ENCODE measurements around the gene RPUSD3. TPM values are rescaled to one million over a fixed set of nuclear protein-coding genes. Genes with fewer than 3 reads are reported as not detected.
A peak's percentile ranks its signal among the peaks of the same experiment; 100 is the strongest.

The RPUSD3 gene
- total and polyA plus RNA-seq, 9 of the 15 experiments (the other 6 are each of a cell fraction or from before 2014, with no cell fraction given), result 13.8 to 99.0 (median 59.3) TPM

DNA sequence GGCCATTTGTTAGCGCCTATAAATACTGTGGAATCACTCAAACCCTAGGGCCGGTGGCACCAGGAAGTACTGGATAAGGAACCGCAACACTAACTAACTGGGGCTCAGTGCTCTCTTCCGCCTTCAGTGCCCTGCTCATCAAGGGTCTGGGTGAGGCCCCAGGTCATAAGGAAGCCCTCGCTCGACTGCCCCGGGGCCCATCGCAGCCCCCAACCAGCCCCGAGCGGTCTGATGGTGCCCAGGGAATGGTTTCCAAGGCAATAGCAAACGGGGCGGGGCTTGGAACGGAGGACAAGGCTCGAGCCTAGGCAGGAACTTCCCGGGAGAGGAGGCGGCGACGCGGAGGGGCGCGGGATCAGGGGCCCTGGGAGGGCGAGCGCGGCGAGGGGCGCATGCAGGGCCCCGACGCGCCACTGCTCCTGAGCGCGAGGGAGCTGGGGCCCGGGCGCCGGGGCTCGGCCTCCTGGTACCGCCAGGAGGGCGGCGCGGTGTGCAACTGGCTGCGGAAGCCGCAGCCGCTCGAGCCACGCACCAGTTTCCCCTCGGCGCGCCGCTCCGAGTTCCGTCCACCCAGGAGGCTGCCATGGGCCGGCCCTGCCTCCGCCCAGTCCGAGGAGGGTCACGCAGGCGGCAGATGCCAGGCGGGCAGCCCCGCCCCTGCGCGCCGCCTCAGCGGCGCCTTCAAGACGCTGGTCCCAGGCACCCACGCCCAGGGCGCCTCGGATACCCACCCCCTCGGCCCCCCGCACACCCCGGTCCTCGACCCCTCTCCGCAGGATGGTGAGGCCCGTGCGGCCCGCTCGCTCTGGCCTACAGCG is 34.0 kb downstream of the RPUSD3 start, which contains the start of gene TTLL3:
Gene TTLL3 (plus strand): TSS at position 648 of the 818 bp plus-strand sequence. CDS start 400 bp downstream, outside the sequence.
- WGBS (ENCODE audit: insufficient coverage, low coverage, missing lambda C conversion rate), result 94% methylated on average over 54 of the region's 76 CpGs
- Histone ChIP-seq H3K27ac (ENCODE audit: extremely low read depth, low read depth, low read length) (no peak within 1 kb of the TSS), H2AFZ (ENCODE audit: low read depth, low read length) (no peak within 1 kb of the TSS), H3K9me1 (ENCODE audit: control insufficient read depth, insufficient read depth, low read length) (no peaks in the 10 kb centered on the region), H3K79me2 (ENCODE audit: control insufficient read depth, insufficient read depth, low read length) (no peaks in the 10 kb centered on the region), H3K4me2 (ENCODE audit: insufficient read depth, low read length) (no peak within 1 kb of the TSS), H3K9ac (ENCODE audit: insufficient read depth in 1 of 2, low read depth in 2 of 2, low read length in 2 of 2) (0 out of 4 replicates have a peak within 1 kb of the TSS, but pooled peaks of 1 of the 2 experiments have one; percentile 37), H3K36me3 (ENCODE audit: control insufficient read depth, insufficient read depth, low read length) (peaks cover 78% of the 10 kb centered on the region; the same call in 2 of the 3 replicates), H3K9me3 (replicated peaks; ENCODE audit: control insufficient read depth, insufficient read depth, low read depth, low read length) (no peaks in the 10 kb centered on the region), H4K20me1 (replicated peaks; ENCODE audit: control insufficient read depth, insufficient read depth, low read length) (0 out of 2 replicates have a peak, but pooled peaks cover 3% of the 10 kb centered on the region), H3K4me3 (no peak within 1 kb of the TSS), H3K27me3 (ENCODE audit: control insufficient read depth in 2 of 2, insufficient read depth in 2 of 2, low read length in 2 of 2) (no peaks in the 10 kb centered on the region), H3K4me1 (replicated peaks in 1 of 2; ENCODE audit: control insufficient read depth in 2 of 2, insufficient read depth in 2 of 2, low read length in 2 of 2) (peaks cover 0 to 8% of the 10 kb centered on the region in 2 experiments; a peak in 2 of 5 replicates)
- BruUV-seq (replicated peaks), result no TSS peak
- POLR2A ChIA-PET, result no interaction called here
- intact Hi-C loops (cut with micrococcal nuclease) (no loop called here), in situ Hi-C loops (cut with MboI) (no loop called here)
- DNase-seq (ENCODE audit: extremely low read depth in 1 of 4, low spot score in 3 of 4) (peak in 2 of 4 experiments; percentile 46 to 49), FAIRE-seq (no peak), ATAC-seq (no peak)
- CTCF ChIA-PET (ENCODE audit: low intra/inter-chr PET ratio), result no interaction called here
- peak; percentile 75 for TF ChIP-seq POLR2G (IDR thresholded peaks at IDR 0.05; ENCODE audit: low read depth, low read length)
- TF ChIP-seq RBM22 (IDR thresholded peaks at IDR 0.05; ENCODE audit: low read depth, low read length, poor library complexity, severe bottlenecking), result peak; percentile 27
- TF ChIP-seq HLTF (IDR thresholded peaks at IDR 0.05), result no peak
- TF ChIP-seq, protein P1, sequence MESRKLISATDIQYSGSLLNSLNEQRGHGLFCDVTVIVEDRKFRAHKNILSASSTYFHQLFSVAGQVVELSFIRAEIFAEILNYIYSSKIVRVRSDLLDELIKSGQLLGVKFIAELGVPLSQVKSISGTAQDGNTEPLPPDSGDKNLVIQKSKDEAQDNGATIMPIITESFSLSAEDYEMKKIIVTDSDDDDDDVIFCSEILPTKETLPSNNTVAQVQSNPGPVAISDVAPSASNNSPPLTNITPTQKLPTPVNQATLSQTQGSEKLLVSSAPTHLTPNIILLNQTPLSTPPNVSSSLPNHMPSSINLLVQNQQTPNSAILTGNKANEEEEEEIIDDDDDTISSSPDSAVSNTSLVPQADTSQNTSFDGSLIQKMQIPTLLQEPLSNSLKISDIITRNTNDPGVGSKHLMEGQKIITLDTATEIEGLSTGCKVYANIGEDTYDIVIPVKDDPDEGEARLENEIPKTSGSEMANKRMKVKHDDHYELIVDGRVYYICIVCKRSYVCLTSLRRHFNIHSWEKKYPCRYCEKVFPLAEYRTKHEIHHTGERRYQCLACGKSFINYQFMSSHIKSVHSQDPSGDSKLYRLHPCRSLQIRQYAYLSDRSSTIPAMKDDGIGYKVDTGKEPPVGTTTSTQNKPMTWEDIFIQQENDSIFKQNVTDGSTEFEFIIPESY (CRISPR knock-in tag; IDR thresholded peaks at IDR 0.05), result peak; percentile 75
- TF ChIP-seq ZNF311 (CRISPR knock-in tag; IDR thresholded peaks at IDR 0.05), result no peak
- TF ChIP-seq, protein P2, sequence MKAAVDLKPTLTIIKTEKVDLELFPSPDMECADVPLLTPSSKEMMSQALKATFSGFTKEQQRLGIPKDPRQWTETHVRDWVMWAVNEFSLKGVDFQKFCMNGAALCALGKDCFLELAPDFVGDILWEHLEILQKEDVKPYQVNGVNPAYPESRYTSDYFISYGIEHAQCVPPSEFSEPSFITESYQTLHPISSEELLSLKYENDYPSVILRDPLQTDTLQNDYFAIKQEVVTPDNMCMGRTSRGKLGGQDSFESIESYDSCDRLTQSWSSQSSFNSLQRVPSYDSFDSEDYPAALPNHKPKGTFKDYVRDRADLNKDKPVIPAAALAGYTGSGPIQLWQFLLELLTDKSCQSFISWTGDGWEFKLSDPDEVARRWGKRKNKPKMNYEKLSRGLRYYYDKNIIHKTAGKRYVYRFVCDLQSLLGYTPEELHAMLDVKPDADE (conservative IDR thresholded peaks at IDR 0.05; ENCODE audit: control insufficient read depth, low read depth, low read length), result 0 out of 2 replicates have a peak, but pooled peaks have one; percentile 4
- TF ChIP-seq RBFOX2 (IDR thresholded peaks at IDR 0.05; ENCODE audit: low read depth, low read length), result peak; percentile 47; the same call in 1 of the 2 replicates
- peak; percentile 62; the same call in 1 of the 2 replicates for TF ChIP-seq HNRNPL (IDR thresholded peaks at IDR 0.05; ENCODE audit: low read depth, low read length)

Measured in K562 (cell line).